Activated B cell treated with CpG ODN at 0.5 μM for 24 hours (primary cell): ENCODE results near the gene NDST1. TPM values are rescaled to one million over a fixed set of nuclear protein-coding genes. Genes with fewer than 3 reads are reported as not detected.

Source experiments
- ATAC-seq: fragments of 200-7000 bp; cut with Tn5 transposase; one replicate; pipeline ENCODE4 v1.10.0; 2021; ENCODE audit warnings: low read depth, mild to moderate bottlenecking, moderate library complexity
- CTCF ChIA-PET: fragments of 350-600 bp; sonication (Branson Sonifier 250); formaldehyde crosslinking; loops from one replicate; lab custom pipeline; 2021; ENCODE audit warnings: antibody characterized with exemption; lab: Charles Lee
- POLR2A ChIA-PET: fragments of 350-600 bp; sonication (Branson Sonifier 250); formaldehyde crosslinking; loops from one replicate; lab custom pipeline; 2021; ENCODE audit warnings: antibody characterized with exemption; lab: Charles Lee
- DNase-seq: peaks from one replicate; pipeline ENCODE4 v3.0.0; 2022
- H3K27ac Mint-ChIP-seq: one replicate; pipeline ENCODE4 v1.8.0; 2020; ENCODE audit warnings: mixed read lengths
- H3K27me3 Mint-ChIP-seq: one replicate; pipeline ENCODE4 v1.8.0; 2021; ENCODE audit warnings: mixed read lengths
- H3K36me3 Mint-ChIP-seq: one replicate; pipeline ENCODE4 v1.8.0; 2021; ENCODE audit warnings: low read depth, mixed read lengths
- H3K4me1 Mint-ChIP-seq: one replicate; pipeline ENCODE4 v1.8.0; 2021; ENCODE audit warnings: mixed read lengths
- H3K4me3 Mint-ChIP-seq: one replicate; pipeline ENCODE4 v1.8.0; 2020; ENCODE audit warnings: mild to moderate bottlenecking, mixed read lengths
- H3K9me3 Mint-ChIP-seq: one replicate; pipeline ENCODE4 v1.8.0; 2020; ENCODE audit warnings: mixed read lengths
- CTCF ChIP-seq: fragments of 200-600 bp; IDR thresholded peaks from one replicate; pipeline ENCODE4 v1.8.0; 2022; ENCODE audit warnings: antibody characterized with exemption, mild to moderate bottlenecking
- intact Hi-C: fragments of 100-400 bp; cut with micrococcal nuclease; formaldehyde crosslinking; loops from one replicate; pipeline ENCODE4 v1.15.1; 2024
- total RNA-seq: library from RNA; stranded (reverse); gene quantifications from 2 replicates; pipeline ENCODE4 v1.2.3, GENCODE V29; 2022

Gene NDST1
- total RNA-seq, 1 donor from 2014 or later = 8.1 TPM

DNA sequence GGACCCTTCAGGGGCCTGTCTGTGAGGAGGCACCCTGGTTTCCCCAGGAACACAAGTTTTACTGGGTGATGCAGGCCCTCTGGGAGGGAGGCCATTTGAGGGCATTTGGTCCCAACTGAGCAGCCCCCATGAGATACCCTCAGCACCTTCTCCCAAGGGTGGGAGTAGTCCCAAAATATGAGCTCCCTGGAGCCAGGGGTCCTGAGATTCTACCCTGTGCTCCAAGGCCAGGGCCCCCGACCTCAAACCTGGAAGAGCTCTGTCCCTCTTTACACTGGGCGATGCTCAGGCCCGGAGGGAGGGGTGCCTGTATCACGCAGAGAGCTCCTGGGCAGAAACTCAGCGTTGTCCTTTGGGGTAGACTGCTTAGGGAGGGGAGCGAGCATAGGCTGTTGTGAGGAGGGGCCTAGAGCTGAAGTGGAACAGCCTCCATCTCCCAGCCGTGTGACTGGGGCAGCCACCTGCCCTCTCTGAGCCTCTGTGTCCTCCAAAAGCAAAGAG is 68.6 kb downstream of the NDST1 start:
- Mint-ChIP-seq H3K36me3 (no peaks in the 10 kb centered on the region), H3K4me3 (no peak overlapping the region), H3K9me3 (no peaks in the 10 kb centered on the region), H3K27me3 (peaks cover 5% of the 10 kb centered on the region), H3K27ac (no peak overlapping the region), H3K4me1 (no peaks in the 10 kb centered on the region)
- ATAC-seq (no peak), DNase-seq (no peak)
- CTCF ChIA-PET = interaction anchor here (1.0 kb wide), 1 partner anchor 16 kb away, joined by 3 read pairs; no protein-coding TSS in a partner anchor
- TF ChIP-seq CTCF = no peak
- POLR2A ChIA-PET = no interaction called here
- intact Hi-C loops = no loop called here

DNA sequence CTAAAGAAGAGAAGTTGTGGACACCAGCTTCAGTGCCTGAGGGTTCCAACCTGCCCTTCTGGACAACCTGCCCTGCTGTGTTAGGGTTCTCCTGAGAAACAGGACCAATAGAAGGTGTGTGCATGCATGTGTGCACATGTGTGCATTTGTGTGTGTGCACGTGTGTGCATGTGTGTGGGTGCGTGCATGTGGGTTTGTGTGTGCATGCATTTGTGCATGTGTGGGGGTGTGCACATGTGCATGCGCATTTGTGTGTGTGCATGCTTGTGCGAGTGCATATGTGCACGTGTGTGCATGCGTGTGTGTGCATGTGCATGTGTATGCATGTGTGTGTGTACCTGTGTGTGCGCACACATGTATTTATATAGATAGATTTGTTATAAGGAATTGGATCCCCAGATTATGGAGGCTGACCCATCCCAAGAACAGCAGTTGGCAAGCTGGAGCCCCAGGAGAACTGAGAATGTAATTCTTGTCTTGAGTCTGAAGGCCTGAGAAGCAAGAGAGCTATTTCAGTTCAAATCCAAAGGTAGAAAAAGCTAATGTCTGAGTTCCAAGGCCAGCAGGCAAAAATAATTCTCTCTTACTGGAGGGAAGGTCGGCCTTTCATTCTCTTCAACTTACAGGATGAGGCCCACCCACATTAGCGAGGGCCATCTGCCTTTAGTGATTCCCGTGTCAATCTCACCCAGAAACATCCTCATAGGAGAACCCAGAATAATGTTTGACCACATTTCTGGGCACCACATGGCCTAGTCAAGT is 69.6 kb downstream of the NDST1 start:
- ChIA-PET CTCF (no interaction called here), POLR2A (no interaction called here)
- Mint-ChIP-seq H3K27ac (no peak overlapping the region), H3K4me3 (no peak overlapping the region), H3K36me3 (no peaks in the 10 kb centered on the region), H3K27me3 (peaks cover 12% of the 10 kb centered on the region), H3K9me3 (no peaks in the 10 kb centered on the region), H3K4me1 (no peaks in the 10 kb centered on the region)
- DNase-seq (no peak), ATAC-seq (no peak)
- no peak for TF ChIP-seq CTCF
- intact Hi-C loops = no loop called here

DNA sequence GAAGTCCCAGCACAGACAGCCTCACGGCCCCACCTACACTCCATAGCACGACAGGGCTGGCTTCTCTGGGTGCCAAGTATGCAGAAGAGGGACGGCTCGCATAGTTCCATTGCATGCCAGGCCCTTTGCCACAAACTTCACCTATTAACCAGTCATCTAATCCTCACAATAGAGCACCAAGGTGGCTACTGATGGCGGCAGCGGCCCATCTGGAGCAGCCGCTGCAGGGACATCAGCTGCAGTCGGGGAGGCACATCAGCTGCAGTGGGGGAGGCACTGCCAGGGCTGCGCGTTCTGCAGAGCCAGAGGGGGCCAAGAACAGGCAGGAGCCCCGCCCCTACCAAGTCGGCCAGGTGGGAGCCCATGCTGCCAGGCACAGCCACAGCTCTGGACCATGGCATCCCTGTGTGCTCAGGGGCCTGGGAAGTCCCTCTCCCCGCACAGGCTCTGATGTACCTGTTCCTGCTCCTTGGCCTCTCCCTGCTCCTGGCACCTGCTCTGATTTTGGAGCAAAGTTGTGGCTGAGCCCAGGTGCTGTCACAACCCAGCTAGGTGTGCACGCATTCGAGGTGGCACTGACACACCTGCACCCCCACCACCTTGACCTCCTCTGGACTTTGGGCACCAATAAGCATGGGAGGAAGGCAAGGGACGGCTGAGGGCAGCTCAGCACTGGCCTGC is 71.0 kb downstream of the NDST1 start:
- Mint-ChIP-seq H3K36me3 (no peaks in the 10 kb centered on the region), H3K4me1 (no peaks in the 10 kb centered on the region), H3K9me3 (no peaks in the 10 kb centered on the region), H3K4me3 (no peak overlapping the region), H3K27ac (no peak overlapping the region), H3K27me3 (peaks cover 12% of the 10 kb centered on the region)
- ATAC-seq = no peak
- POLR2A ChIA-PET = no interaction called here
- peak; percentile 1 for DNase-seq
- TF ChIP-seq CTCF = no peak
- CTCF ChIA-PET = no interaction called here
- intact Hi-C loops = no loop called here

- H3K36me3 Mint-ChIP-seq = no peaks in the 10 kb centered on the region
- no peaks in the 10 kb centered on the region for H3K4me1 Mint-ChIP-seq
- ChIA-PET CTCF (interaction anchor here (1.5 kb wide), 1 partner anchor 20 kb away, joined by 4 read pairs; no protein-coding TSS in a partner anchor), POLR2A (no interaction called here)
- intact Hi-C loops = no loop called here
- DNase-seq (peak; percentile 2), ATAC-seq (no peak)
- no peak overlapping the region for H3K27ac Mint-ChIP-seq
- no peaks in the 10 kb centered on the region for H3K9me3 Mint-ChIP-seq
- no peak overlapping the region for H3K4me3 Mint-ChIP-seq
- peaks cover 12% of the 10 kb centered on the region for H3K27me3 Mint-ChIP-seq
- no peak for TF ChIP-seq CTCF
Measured at GRCh38 chr5:150579462-150580400, 71.8 kb downstream of the NDST1 start.
